Hepatocyte (in vitro differentiated cells): ENCODE data around the gene NLRP13. TPM values are rescaled to one million over a fixed set of nuclear protein-coding genes. Genes with fewer than 3 reads are reported as not detected.

Experiments used
- DNase-seq: peaks from one replicate; pipeline ENCODE4 v3.0.0-alpha.2; 2016; ENCODE audit warnings: low spot score
- H2AFZ ChIP-seq: fragments of 200-600 bp; sonication (generic); 2 replicates; pipeline ENCODE4 v1.6.0; 2016; ENCODE audit warnings: antibody characterized with exemption, mild to moderate bottlenecking
- H3K27ac ChIP-seq: fragments of 200-600 bp; sonication (generic); 2 replicates; pipeline ENCODE4 v1.5.1; 2016; ENCODE audit warnings: mild to moderate bottlenecking
- H3K27me3 ChIP-seq: fragments of 200-600 bp; sonication (generic); 2 replicates; pipeline ENCODE4 v1.6.1; 2016
- H3K36me3 ChIP-seq: fragments of 200-600 bp; sonication (generic); replicated peaks from 2 replicates; pipeline ENCODE4 v1.5.1; 2016; ENCODE audit warnings: low read depth; ENCODE audit not compliant: insufficient read depth
- H3K4me1 ChIP-seq: fragments of 200-600 bp; sonication (generic); 2 replicates; pipeline ENCODE4 v1.5.1; 2016; ENCODE audit warnings: mild to moderate bottlenecking, moderate library complexity; ENCODE audit not compliant: insufficient read depth
- H3K4me2 ChIP-seq: fragments of 200-600 bp; sonication (generic); 2 replicates; pipeline ENCODE4 v1.6.0; 2016
- H3K4me3 ChIP-seq: fragments of 200-600 bp; sonication (generic); 2 replicates; pipeline ENCODE4 v1.5.1; 2016; ENCODE audit warnings: mild to moderate bottlenecking
- H3K79me2 ChIP-seq: fragments of 200-600 bp; sonication (generic); 2 replicates; pipeline ENCODE4 v1.6.0; 2017; ENCODE audit warnings: mild to moderate bottlenecking
- H3K9me2 ChIP-seq: fragments of 200-600 bp; sonication (generic); replicated peaks from 2 replicates; pipeline ENCODE4 v1.6.0; 2017; ENCODE audit warnings: mild to moderate bottlenecking; ENCODE audit not compliant: insufficient read depth
- H3K9me3 ChIP-seq: fragments of 200-600 bp; sonication (generic); 2 replicates; pipeline ENCODE4 v1.5.1; 2016; ENCODE audit warnings: low read depth, mild to moderate bottlenecking
- H4K20me1 ChIP-seq: fragments of 200-600 bp; sonication (generic); 2 replicates; pipeline ENCODE4 v1.6.0; 2016; ENCODE audit warnings: mild to moderate bottlenecking; ENCODE audit not compliant: insufficient read depth, poor library complexity, severe bottlenecking
- CTCF ChIP-seq: fragments of 200-600 bp; sonication (generic); IDR thresholded peaks from 2 replicates; pipeline ENCODE4 v1.5.1; 2016; ENCODE audit warnings: antibody characterized with exemption, mild to moderate bottlenecking; ENCODE audit not compliant: poor library complexity
- EZH2 ChIP-seq: fragments of 200-600 bp; sonication (generic); IDR thresholded peaks from 2 replicates; pipeline ENCODE4 v1.6.1; 2016; ENCODE audit warnings: antibody characterized with exemption, mild to moderate bottlenecking, borderline replicate concordance
- EZH2phosphoT487 ChIP-seq: fragments of 200-600 bp; sonication (generic); IDR thresholded peaks from one replicate; pipeline ENCODE4 v1.6.1; 2018; ENCODE audit warnings: antibody characterized with exemption, mild to moderate bottlenecking, low read depth, moderate library complexity; ENCODE audit not compliant: unreplicated experiment, severe bottlenecking
- WGBS: methylation state at CpG from one replicate; pipeline ENCODE4 v1.1.6; 2016; ENCODE audit warnings: low lambda C conversion rate; ENCODE audit errors: missing lambda C conversion rate; 5-methylcytosine and 5-hydroxymethylcytosine counted together
- polyA plus RNA-seq: library from polyadenylated mRNA; unstranded; fragments of >200 nt; fragmentation: Nextera tagmentation; extraction: Ambion mirVana; gene quantifications from 2 replicates; pipeline ENCODE4 v1.2.1, GENCODE V29; 2016
- total RNA-seq: library from RNA; depleted of rRNA; stranded (reverse); fragments of >200 nt; gene quantifications from 2 replicates; pipeline ENCODE4 v1.2.3, GENCODE V29; 2014

Gene NLRP13
- total and polyA plus RNA-seq, 2 experiments from 2014 or later: not detected

GRCh38 chr19:55898911-55899310 is 33.2 kb downstream of the NLRP13 start:
- TF ChIP-seq EZH2phosphoT487 (no peak), CTCF (no peak), EZH2 (no peak)

GRCh38 chr19:55882626-55883025 is 49.5 kb downstream of the NLRP13 start:
- Histone ChIP-seq H3K27me3 (no peaks in the 10 kb centered on the region), H3K79me2 (no peaks in the 10 kb centered on the region), H3K9me2 (no peaks in the 10 kb centered on the region), H4K20me1 (no peaks in the 10 kb centered on the region), H3K9me3 (no peaks in the 10 kb centered on the region), H3K27ac (no peak overlapping the region), H3K4me3 (no peak overlapping the region), H2AFZ (no peak overlapping the region), H3K36me3 (no peaks in the 10 kb centered on the region), H3K4me1 (no peaks in the 10 kb centered on the region), H3K4me2 (no peak overlapping the region)
- 71% methylated on average over 4 of the region's 4 CpGs for WGBS
- no peak for TF ChIP-seq CTCF
- no peak for DNase-seq

More at GRCh38 chr19:55898911-55899310, 33.2 kb downstream of the NLRP13 start:
- Histone ChIP-seq H3K36me3 (no peaks in the 10 kb centered on the region), H3K4me3 (no peak overlapping the region), H4K20me1 (no peaks in the 10 kb centered on the region), H3K27me3 (no peaks in the 10 kb centered on the region), H3K4me1 (no peaks in the 10 kb centered on the region), H3K4me2 (no peak overlapping the region), H3K79me2 (no peaks in the 10 kb centered on the region), H2AFZ (no peak overlapping the region), H3K9me2 (no peaks in the 10 kb centered on the region), H3K27ac (no peak overlapping the region), H3K9me3 (no peaks in the 10 kb centered on the region)
- 75% methylated on average over 12 of the region's 12 CpGs for WGBS
- DNase-seq: no peak

- Histone ChIP-seq H3K4me2 (no peak overlapping the region), H3K27ac (no peak overlapping the region), H3K4me3 (no peak overlapping the region), H3K36me3 (no peaks in the 10 kb centered on the region), H3K27me3 (no peaks in the 10 kb centered on the region), H4K20me1 (no peaks in the 10 kb centered on the region), H3K79me2 (no peaks in the 10 kb centered on the region), H3K9me2 (no peaks in the 10 kb centered on the region), H2AFZ (no peak overlapping the region), H3K9me3 (no peaks in the 10 kb centered on the region), H3K4me1 (no peaks in the 10 kb centered on the region)
- 42% methylated on average over 3 of the region's 3 CpGs for WGBS
- TF ChIP-seq CTCF (no peak), EZH2phosphoT487 (no peak), EZH2 (no peak)
- DNase-seq: no peak
These were observed 54.9 kb downstream of the NLRP13 start for GRCh38 chr19:55877211-55877610.

DNA sequence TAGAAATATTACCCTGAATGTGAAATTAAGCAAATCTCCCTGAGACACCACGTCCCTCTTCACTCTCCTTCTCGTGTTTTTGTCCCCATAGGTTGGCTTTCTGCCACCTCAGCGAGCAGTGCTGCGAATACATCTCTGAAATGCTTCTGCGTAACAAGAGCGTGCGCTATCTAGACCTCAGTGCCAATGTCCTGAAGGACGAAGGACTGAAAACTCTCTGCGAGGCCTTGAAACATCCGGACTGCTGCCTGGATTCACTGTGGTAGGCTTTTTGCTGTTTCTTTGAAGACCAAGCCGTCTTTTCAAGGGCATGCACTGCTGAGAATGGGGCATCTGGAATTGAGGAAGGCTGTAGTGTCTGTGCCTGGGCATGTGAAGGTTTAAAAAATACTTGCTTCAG is 61.4 kb downstream of the NLRP13 start:
- Histone ChIP-seq H3K27ac (no peak overlapping the region), H4K20me1 (no peaks in the 10 kb centered on the region), H3K9me2 (no peaks in the 10 kb centered on the region), H3K4me3 (no peak overlapping the region), H3K79me2 (no peaks in the 10 kb centered on the region), H2AFZ (no peak overlapping the region), H3K27me3 (no peaks in the 10 kb centered on the region), H3K4me1 (no peaks in the 10 kb centered on the region), H3K36me3 (no peaks in the 10 kb centered on the region), H3K4me2 (no peak overlapping the region), H3K9me3 (no peaks in the 10 kb centered on the region)
- DNase-seq: no peak
- TF ChIP-seq EZH2 (no peak), EZH2phosphoT487 (no peak), CTCF (no peak)
- 67% methylated on average over 11 of the region's 11 CpGs for WGBS
